Stimulated activated effector memory CD8-positive, alpha-beta T cell treated with anti-CD3 and anti-CD28 coated beads, Interleukin-12 subunit alpha, Interleukin-12 subunit beta, amount 100 ng/mL, for 72 hours (primary cell): Measurements from ENCODE around the gene ATG2A.

Experiments used
- ATAC-seq: fragments of 150-1000 bp; cut with Tn5 transposase; 2 replicates; pipeline ENCODE4 v1.10.0; 2021
- DNase-seq, 2 donors: peaks; one replicate each; pipeline ENCODE4 v3.0.0; 2021 to 2022; ENCODE audit warnings: low spot score in 2 of 2
- H3K27ac Mint-ChIP-seq: one replicate; pipeline ENCODE4 v1.8.0; 2022; ENCODE audit warnings: mild to moderate bottlenecking, mixed read lengths
- H3K36me3 Mint-ChIP-seq: one replicate; pipeline ENCODE4 v1.8.0; 2022; ENCODE audit warnings: mild to moderate bottlenecking, mixed read lengths
- H3K4me1 Mint-ChIP-seq: one replicate; pipeline ENCODE4 v1.8.0; 2022; ENCODE audit warnings: mixed read lengths
- H3K4me3 Mint-ChIP-seq: one replicate; pipeline ENCODE4 v1.8.0; 2022; ENCODE audit warnings: mild to moderate bottlenecking, mixed read lengths
- H3K9me3 Mint-ChIP-seq: one replicate; pipeline ENCODE4 v1.8.0; 2022; ENCODE audit warnings: mixed read lengths

Gene ATG2A

DNA sequence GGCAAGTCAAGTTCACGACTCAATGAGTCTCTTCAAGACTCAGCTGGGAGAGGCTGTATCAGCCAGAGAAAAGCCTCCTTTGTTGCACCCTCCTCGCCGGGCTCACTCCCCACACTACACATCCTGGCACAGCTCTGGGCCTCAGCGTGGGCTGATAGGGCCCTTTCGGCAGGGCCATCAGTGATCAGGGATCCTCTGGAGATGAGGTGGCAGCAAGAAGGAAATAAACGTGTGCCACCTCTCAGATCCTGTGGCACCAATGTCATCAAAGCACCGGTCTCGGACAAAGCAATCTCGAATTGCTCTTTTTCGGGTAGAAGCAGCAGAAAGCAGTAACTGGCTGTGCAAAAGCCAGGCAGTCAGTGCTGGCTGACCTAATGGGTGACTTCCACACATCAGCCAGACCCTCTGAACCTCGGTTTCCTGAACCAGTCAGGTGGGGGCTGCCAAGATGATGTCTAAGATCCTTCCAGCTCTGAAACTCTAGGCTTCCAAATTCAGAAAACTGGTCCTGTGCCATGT, 40.7 kb downstream of the ATG2A start:
- Mint-ChIP-seq H3K4me3 (peak overlapping the region; percentile 95), H3K36me3 (peaks cover 84% of the 10 kb centered on the region), H3K4me1 (peaks cover 85% of the 10 kb centered on the region), H3K27ac (peak overlapping the region; percentile 92), H3K9me3 (no peaks in the 10 kb centered on the region)
- peak; percentile 47 for ATAC-seq
- no peak for DNase-seq

GRCh38 chr11:64875369-64876228, 41.4 kb downstream of the ATG2A start:
- no peak for ATAC-seq
- peaks cover 91% of the 10 kb centered on the region for H3K36me3 Mint-ChIP-seq
- DNase-seq: no peak
- no peaks in the 10 kb centered on the region for H3K9me3 Mint-ChIP-seq
- H3K27ac Mint-ChIP-seq: peak overlapping the region; percentile 92
- H3K4me3 Mint-ChIP-seq: peak overlapping the region; percentile 95
- peaks cover 85% of the 10 kb centered on the region for H3K4me1 Mint-ChIP-seq

GRCh38 chr11:64874308-64875240, 42.4 kb downstream of the ATG2A start:
- Mint-ChIP-seq H3K36me3 (peaks cover 99% of the 10 kb centered on the region), H3K4me1 (peaks cover 85% of the 10 kb centered on the region), H3K4me3 (peak overlapping the region; percentile 95), H3K9me3 (no peaks in the 10 kb centered on the region), H3K27ac (peak overlapping the region; percentile 92)
- ATAC-seq (peak; percentile 2), DNase-seq (no peak)

DNA sequence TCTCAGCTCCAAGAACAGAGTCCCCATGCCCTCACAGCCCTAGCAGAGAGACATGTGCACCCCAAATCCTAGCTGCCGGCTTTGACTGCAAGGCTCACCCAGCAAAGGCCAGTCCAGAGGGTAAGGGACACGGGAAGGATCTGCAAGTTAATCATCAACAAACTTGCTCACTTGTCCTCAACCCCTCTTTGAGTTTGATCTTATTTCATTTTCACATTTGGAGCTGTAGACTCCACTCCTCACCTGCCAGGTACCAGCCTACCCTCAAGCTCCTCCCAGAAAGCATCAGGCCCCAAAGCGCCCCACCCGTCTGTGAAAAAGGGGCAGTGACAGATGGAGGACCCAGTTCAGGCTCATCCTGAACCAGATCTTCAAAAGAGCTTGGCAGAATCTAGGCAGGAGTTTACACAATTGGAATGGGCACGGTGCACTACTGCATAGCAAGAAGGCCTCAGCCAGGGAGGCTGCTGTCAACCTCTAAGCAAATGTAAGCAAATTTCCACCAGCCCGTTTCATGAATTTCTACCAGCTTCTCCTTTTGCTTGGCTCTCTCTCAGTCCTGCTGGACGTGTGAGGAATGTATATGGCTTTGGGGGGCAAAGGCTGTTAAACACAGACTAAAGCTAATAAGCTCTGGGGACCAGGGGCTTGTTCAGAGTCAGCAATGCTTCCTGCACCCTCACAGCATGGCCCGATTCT, 44.1 kb downstream of the ATG2A start:
- H3K36me3 Mint-ChIP-seq: peaks cover 99% of the 10 kb centered on the region
- H3K4me1 Mint-ChIP-seq: peaks cover 92% of the 10 kb centered on the region
- ATAC-seq (no peak), DNase-seq (no peak)
- peak overlapping the region; percentile 90 for H3K27ac Mint-ChIP-seq
- no peaks in the 10 kb centered on the region for H3K9me3 Mint-ChIP-seq
- H3K4me3 Mint-ChIP-seq: peak overlapping the region; percentile 87

DNA sequence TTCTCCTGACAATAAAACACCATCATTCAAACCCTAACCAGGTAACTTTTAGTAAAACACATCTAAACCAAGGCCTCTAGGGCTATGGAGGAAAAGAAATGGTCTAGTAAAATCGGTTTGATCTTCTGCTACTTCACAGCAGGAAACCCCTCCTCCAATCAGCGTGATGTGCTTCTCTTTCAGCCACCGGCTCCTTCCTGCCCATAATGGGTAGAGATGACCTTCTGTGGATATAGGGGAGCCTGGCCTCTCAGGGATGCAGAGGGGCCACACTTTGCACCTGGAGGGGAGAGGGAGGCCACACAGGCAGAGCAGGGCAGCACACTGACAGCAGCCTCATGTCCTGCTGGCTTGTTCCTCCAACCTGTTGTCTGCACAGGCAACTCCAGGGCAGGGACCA, 45.5 kb downstream of the ATG2A start:
- ATAC-seq (no peak), DNase-seq (no peak)
- H3K36me3 Mint-ChIP-seq: peaks cover 99% of the 10 kb centered on the region
- peak overlapping the region; percentile 94 for H3K27ac Mint-ChIP-seq
- peaks cover 88% of the 10 kb centered on the region for H3K4me1 Mint-ChIP-seq
- peak overlapping the region; percentile 87 for H3K4me3 Mint-ChIP-seq
- H3K9me3 Mint-ChIP-seq: no peaks in the 10 kb centered on the region

GRCh38 chr11:64870893-64871466, 46.0 kb downstream of the ATG2A start:
- H3K4me1 Mint-ChIP-seq: peaks cover 88% of the 10 kb centered on the region
- peak overlapping the region; percentile 94 for H3K27ac Mint-ChIP-seq
- H3K9me3 Mint-ChIP-seq: no peaks in the 10 kb centered on the region
- no peak for ATAC-seq
- no peak for DNase-seq
- peaks cover 99% of the 10 kb centered on the region for H3K36me3 Mint-ChIP-seq
- peak overlapping the region; percentile 87 for H3K4me3 Mint-ChIP-seq

DNA sequence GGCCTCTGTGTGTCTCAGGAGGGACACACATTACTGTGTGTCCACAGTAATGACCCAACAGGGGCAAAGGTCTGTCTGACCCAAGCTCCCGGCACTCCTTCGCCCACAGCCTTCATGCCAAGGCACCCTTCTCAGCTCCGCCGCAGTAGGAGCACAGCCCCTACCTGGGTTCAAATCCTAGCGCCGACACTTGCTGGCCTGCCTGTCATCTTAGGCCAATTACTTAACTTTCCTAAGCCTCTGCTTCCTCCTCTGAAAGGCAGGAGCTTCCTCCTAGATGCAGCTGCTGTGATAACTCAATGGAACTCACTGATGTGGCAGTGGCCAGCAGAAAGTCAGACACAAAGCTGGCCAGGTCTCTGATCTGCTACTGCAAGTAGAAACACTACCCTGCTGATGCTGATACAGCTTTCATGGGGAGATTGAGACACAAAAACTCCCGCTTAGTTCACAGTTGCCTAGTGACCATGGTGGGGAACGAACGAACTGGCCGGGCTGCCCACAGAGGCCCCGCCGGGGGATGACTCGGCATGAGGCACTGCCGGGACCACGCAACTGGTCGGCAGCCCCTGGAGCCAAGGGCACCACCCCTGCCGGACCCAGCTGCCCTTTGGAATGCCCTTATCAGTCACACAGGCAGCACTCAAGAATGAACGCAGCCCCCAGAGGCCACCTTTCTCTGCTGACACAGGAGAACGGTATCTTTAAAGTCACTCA, 46.7 kb downstream of the ATG2A start:
- ATAC-seq (peak; percentile 49), DNase-seq (no peak)
- peaks cover 99% of the 10 kb centered on the region for H3K36me3 Mint-ChIP-seq
- H3K27ac Mint-ChIP-seq: peak overlapping the region; percentile 94
- H3K9me3 Mint-ChIP-seq: no peaks in the 10 kb centered on the region
- H3K4me1 Mint-ChIP-seq: peaks cover 88% of the 10 kb centered on the region
- H3K4me3 Mint-ChIP-seq: peak overlapping the region; percentile 87

GRCh38 chr11:64869571-64870175, 47.3 kb downstream of the ATG2A start:
- ATAC-seq (peak; percentile 2), DNase-seq (no peak)
- H3K36me3 Mint-ChIP-seq: peaks cover 99% of the 10 kb centered on the region
- peak overlapping the region; percentile 94 for H3K27ac Mint-ChIP-seq
- peak overlapping the region; percentile 87 for H3K4me3 Mint-ChIP-seq
- H3K4me1 Mint-ChIP-seq: peaks cover 88% of the 10 kb centered on the region
- no peaks in the 10 kb centered on the region for H3K9me3 Mint-ChIP-seq

DNA sequence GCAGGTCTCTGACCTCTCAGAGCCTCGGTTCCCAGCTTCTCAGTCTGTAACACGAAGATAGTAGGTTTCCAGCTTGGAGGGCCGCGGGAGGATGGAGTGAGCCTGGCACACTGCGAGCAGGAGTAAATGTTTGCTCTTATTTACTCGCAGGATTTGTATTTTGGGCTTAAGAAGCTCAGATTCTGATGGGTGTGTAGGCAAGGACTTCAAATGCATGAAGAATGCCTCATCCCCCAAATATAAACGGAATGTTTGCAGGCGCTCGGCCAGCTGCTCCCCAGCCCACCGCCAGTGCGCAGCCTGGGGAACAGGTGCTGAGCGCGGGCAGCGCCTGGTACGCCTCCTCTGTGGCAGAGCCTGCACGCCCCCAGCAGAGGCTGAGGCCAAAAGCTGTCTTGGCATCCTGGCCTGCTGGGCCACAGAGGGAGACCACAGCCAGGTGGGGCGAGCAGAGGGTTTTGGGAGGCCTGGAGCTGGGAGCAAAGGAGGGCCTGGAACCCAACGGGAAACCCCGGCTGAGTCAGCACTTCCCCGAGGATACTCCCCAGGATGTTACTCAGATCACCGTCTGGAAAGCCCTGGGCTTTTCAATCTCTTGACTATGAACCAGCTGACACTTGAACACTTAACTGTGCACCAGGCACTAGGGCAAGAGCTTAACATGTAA, 48.0 kb downstream of the ATG2A start:
- Mint-ChIP-seq H3K36me3 (peaks cover 99% of the 10 kb centered on the region), H3K9me3 (no peaks in the 10 kb centered on the region), H3K4me1 (peaks cover 88% of the 10 kb centered on the region), H3K4me3 (peak overlapping the region; percentile 87), H3K27ac (peak overlapping the region; percentile 94)
- peak; percentile 14 for ATAC-seq
- DNase-seq: no peak

- Mint-ChIP-seq H3K27ac (peak overlapping the region; percentile 94), H3K36me3 (peaks cover 93% of the 10 kb centered on the region)
Observed at GRCh38 chr11:64867748-64868462, 49.1 kb downstream of the ATG2A start.

DNA sequence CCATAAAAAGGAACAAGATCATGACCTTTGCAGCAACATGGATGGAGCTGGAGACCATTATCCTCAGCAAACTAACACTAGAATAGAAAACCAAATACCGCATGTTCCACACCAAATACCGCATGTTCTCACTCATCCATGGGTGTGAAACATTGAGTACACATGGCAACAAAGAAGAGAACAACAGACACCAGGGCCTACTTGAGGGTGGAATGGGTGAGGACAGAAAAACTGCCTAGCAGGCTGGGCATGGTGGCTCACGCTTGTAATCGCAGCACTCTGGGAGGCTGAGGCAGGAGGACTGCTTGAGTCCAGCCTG, 50.9 kb downstream of the ATG2A start:
- Mint-ChIP-seq H3K9me3 (no peaks in the 10 kb centered on the region), H3K36me3 (peaks cover 78% of the 10 kb centered on the region)

More at GRCh38 chr11:64867748-64868462, 49.1 kb downstream of the ATG2A start:
- no peak for ATAC-seq
- Mint-ChIP-seq H3K4me1 (peaks cover 93% of the 10 kb centered on the region), H3K4me3 (peak overlapping the region; percentile 87), H3K9me3 (no peaks in the 10 kb centered on the region)
- DNase-seq: no peak

GRCh38 chr11:64865286-64866172, 51.5 kb downstream of the ATG2A start:
- Mint-ChIP-seq H3K4me1 (peaks cover 89% of the 10 kb centered on the region), H3K4me3 (peak overlapping the region; percentile 87), H3K27ac (peak overlapping the region; percentile 97), H3K36me3 (peaks cover 78% of the 10 kb centered on the region), H3K9me3 (no peaks in the 10 kb centered on the region)
- ATAC-seq (peak; percentile 56), DNase-seq (peak in 1 of 2 donors; percentile 78)

More for the DNA sequence above, 50.9 kb downstream of the ATG2A start:
- DNase-seq: no peak
- ATAC-seq: no peak
- Mint-ChIP-seq H3K4me3 (peak overlapping the region; percentile 87), H3K27ac (peak overlapping the region; percentile 97), H3K4me1 (peaks cover 93% of the 10 kb centered on the region)
